ENCODE results near the gene ALX4. TPM values are rescaled to one million over a fixed set of nuclear protein-coding genes. Genes with fewer than 3 reads are reported as not detected.

ALX4 gene
- total and polyA plus RNA-seq, 2 experiments from 2014 or later = not detected

DNA sequence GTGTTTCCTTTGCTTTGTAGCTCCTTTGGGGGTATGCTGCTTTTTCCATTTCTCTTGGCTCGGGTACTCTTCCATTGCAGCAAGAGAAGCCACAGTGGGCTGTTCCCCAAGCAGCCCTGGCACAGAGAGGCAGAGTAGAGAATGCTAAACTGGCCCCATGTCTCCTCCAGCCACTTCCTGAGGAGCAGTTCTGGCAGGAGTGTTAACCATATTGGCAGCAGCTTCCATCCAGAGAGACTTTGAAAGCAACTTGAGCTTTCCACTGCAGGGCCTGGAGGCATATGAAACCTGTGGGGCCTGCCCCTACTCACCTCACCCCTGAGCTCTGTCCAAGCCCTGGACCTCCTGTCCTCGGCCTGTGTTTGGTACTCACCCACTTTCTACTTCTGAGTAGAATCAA, 61.8 kb downstream of the ALX4 start (continued):
- TF ChIP-seq, protein P1, sequence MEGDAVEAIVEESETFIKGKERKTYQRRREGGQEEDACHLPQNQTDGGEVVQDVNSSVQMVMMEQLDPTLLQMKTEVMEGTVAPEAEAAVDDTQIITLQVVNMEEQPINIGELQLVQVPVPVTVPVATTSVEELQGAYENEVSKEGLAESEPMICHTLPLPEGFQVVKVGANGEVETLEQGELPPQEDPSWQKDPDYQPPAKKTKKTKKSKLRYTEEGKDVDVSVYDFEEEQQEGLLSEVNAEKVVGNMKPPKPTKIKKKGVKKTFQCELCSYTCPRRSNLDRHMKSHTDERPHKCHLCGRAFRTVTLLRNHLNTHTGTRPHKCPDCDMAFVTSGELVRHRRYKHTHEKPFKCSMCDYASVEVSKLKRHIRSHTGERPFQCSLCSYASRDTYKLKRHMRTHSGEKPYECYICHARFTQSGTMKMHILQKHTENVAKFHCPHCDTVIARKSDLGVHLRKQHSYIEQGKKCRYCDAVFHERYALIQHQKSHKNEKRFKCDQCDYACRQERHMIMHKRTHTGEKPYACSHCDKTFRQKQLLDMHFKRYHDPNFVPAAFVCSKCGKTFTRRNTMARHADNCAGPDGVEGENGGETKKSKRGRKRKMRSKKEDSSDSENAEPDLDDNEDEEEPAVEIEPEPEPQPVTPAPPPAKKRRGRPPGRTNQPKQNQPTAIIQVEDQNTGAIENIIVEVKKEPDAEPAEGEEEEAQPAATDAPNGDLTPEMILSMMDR (conservative IDR thresholded peaks at IDR 0.05; ENCODE audit: low read depth in 2 of 2) = no peak
- TF ChIP-seq EZH2phosphoT487 (IDR thresholded peaks at IDR 0.05; ENCODE audit: unreplicated experiment) = no peak
- TF ChIP-seq, protein P2, sequence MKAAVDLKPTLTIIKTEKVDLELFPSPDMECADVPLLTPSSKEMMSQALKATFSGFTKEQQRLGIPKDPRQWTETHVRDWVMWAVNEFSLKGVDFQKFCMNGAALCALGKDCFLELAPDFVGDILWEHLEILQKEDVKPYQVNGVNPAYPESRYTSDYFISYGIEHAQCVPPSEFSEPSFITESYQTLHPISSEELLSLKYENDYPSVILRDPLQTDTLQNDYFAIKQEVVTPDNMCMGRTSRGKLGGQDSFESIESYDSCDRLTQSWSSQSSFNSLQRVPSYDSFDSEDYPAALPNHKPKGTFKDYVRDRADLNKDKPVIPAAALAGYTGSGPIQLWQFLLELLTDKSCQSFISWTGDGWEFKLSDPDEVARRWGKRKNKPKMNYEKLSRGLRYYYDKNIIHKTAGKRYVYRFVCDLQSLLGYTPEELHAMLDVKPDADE (IDR thresholded peaks at IDR 0.05) = no peak

DNA sequence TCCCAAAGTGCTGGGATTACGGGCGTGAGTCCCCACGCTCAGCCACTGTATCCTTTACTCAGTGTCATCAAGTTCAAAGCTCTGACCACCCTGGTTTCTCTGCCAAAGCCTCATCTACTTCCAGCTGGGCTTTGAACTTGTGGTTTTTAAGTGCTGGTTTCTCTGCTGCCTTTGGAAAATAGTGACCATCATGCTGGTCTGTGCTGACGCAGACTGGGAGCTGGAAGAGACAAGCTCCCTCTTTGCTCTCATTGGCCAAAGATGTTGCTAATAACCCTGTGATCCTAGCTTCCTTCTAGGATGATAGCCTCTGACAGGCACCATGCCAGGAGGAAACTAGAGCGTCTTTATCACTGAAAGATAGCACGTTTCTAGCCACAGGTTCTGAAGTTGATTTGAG, 62.4 kb downstream of the ALX4 start:
- no peak overlapping the region for H3K4me3 ChIP-seq
- DNase-seq (ENCODE audit: low spot score) (no peak), ATAC-seq (no peak)
- H2AFZ ChIP-seq = no peak overlapping the region
- Mint-ChIP-seq H3K4me1 (peaks cover 31% of the 10 kb centered on the region), H3K9me3 (peaks cover 8% of the 10 kb centered on the region), H3K27me3 (ENCODE audit: insufficient read depth, low read depth, poor library complexity) (peaks cover 10% of the 10 kb centered on the region), H3K4me3 (no peak overlapping the region), H3K36me3 (ENCODE audit: low read depth) (peaks cover 23% of the 10 kb centered on the region), H3K27ac (no peak overlapping the region)
- H4K20me1 ChIP-seq (replicated peaks; ENCODE audit: insufficient read depth) = no peaks in the 10 kb centered on the region
- H3K79me2 ChIP-seq (replicated peaks; ENCODE audit: insufficient read depth) = 0 out of 2 replicates have a peak, but pooled peaks cover 4% of the 10 kb centered on the region
- no peak overlapping the region for H3K4me2 ChIP-seq
- H3K27me3 ChIP-seq (ENCODE audit: insufficient read depth) = no peaks in the 10 kb centered on the region
- TF ChIP-seq POLR2AphosphoS5 (IDR thresholded peaks at IDR 0.05; ENCODE audit: low read depth) (no peak), EZH2phosphoT487 (IDR thresholded peaks at IDR 0.05; ENCODE audit: unreplicated experiment) (no peak), EZH2 (IDR thresholded peaks at IDR 0.05; ENCODE audit: low read depth, unreplicated experiment) (no peak), STAT1 (IDR thresholded peaks at IDR 0.05; ENCODE audit: unreplicated experiment) (no peak)
- TF ChIP-seq, protein P3, sequence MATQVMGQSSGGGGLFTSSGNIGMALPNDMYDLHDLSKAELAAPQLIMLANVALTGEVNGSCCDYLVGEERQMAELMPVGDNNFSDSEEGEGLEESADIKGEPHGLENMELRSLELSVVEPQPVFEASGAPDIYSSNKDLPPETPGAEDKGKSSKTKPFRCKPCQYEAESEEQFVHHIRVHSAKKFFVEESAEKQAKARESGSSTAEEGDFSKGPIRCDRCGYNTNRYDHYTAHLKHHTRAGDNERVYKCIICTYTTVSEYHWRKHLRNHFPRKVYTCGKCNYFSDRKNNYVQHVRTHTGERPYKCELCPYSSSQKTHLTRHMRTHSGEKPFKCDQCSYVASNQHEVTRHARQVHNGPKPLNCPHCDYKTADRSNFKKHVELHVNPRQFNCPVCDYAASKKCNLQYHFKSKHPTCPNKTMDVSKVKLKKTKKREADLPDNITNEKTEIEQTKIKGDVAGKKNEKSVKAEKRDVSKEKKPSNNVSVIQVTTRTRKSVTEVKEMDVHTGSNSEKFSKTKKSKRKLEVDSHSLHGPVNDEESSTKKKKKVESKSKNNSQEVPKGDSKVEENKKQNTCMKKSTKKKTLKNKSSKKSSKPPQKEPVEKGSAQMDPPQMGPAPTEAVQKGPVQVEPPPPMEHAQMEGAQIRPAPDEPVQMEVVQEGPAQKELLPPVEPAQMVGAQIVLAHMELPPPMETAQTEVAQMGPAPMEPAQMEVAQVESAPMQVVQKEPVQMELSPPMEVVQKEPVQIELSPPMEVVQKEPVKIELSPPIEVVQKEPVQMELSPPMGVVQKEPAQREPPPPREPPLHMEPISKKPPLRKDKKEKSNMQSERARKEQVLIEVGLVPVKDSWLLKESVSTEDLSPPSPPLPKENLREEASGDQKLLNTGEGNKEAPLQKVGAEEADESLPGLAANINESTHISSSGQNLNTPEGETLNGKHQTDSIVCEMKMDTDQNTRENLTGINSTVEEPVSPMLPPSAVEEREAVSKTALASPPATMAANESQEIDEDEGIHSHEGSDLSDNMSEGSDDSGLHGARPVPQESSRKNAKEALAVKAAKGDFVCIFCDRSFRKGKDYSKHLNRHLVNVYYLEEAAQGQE (IDR thresholded peaks at IDR 0.05; ENCODE audit: unreplicated experiment) = no peak
- TF ChIP-seq, protein P1 (conservative IDR thresholded peaks at IDR 0.05; ENCODE audit: low read depth in 2 of 2) = no peak
- TF ChIP-seq, protein P2 (IDR thresholded peaks at IDR 0.05) = no peak
- no peak overlapping the region for H3K27ac ChIP-seq (ENCODE audit: low read depth)
- H3K4me1 ChIP-seq (ENCODE audit: insufficient read depth) = peaks cover 24% of the 10 kb centered on the region
- no peaks in the 10 kb centered on the region for H3F3A ChIP-seq (replicated peaks; ENCODE audit: low read depth)
- H3K9me2 ChIP-seq (ENCODE audit: insufficient read depth) = peaks cover 22% of the 10 kb centered on the region
- peaks cover 9% of the 10 kb centered on the region; the same call in 1 of the 2 replicates for H3K36me3 ChIP-seq (ENCODE audit: insufficient read depth)

Data from GM23338 (cell line).